Spleen (tissue), 11 donors: ENCODE data around the gene PRKCZ. TPM values are rescaled to one million over a fixed set of nuclear protein-coding genes. Genes with fewer than 3 reads are reported as not detected.

ENCODE experiments used
- DNase-seq: peaks from one replicate; pipeline ENCODE4 v3.0.0-alpha.2; 2020
- H3K27ac ChIP-seq, 8 donors: fragments of 200-600 bp; sonication (generic) in 7 of 8; 1 replicate in 4 of 8; 2 replicates in 4 of 8; pipeline versions ENCODE4 v1.5.0 to v1.8.0; 2016 to 2021; ENCODE audit warnings: inconsistent platforms in 4 of 8, mild to moderate bottlenecking in 4 of 8, moderate library complexity in 1 of 8
- H3K27me3 ChIP-seq, 7 donors: fragments of 200-600 bp; sonication (generic) in 6 of 7; replicated peaks in 1 of 7; 1 replicate in 4 of 7; 2 replicates in 3 of 7; pipeline versions ENCODE4 v1.5.0 to v1.8.0; 2016 to 2021; ENCODE audit warnings: inconsistent platforms in 3 of 7, mild to moderate bottlenecking in 1 of 7
- H3K36me3 ChIP-seq, 6 donors: fragments of 200-600 bp; sonication (generic) in 5 of 6; 1 replicate in 4 of 6; 2 replicates in 2 of 6; pipeline versions ENCODE4 v1.5.0 to v1.8.0; 2016 to 2021; ENCODE audit warnings: inconsistent platforms in 2 of 6
- H3K4me1 ChIP-seq, 6 donors: fragments of 200-600 bp; sonication (generic) in 5 of 6; 1 replicate in 3 of 6; 2 replicates in 3 of 6; pipeline versions ENCODE4 v1.5.0 to v1.8.0; 2016 to 2021; ENCODE audit warnings: inconsistent platforms in 3 of 6
- H3K4me3 ChIP-seq, 8 donors: fragments of 200-600 bp; sonication (generic) in 7 of 8; 1 replicate in 4 of 8; 2 replicates in 4 of 8; pipeline versions ENCODE4 v1.5.0 to v1.8.0; 2016 to 2021; ENCODE audit warnings: inconsistent platforms in 4 of 8, mild to moderate bottlenecking in 4 of 8, moderate library complexity in 2 of 8
- H3K9me3 ChIP-seq, 8 donors: fragments of 200-600 bp; sonication (generic) in 7 of 8; 1 replicate in 4 of 8; 2 replicates in 4 of 8; pipeline versions ENCODE4 v1.5.0 to v1.8.0; 2016 to 2021; ENCODE audit warnings: inconsistent platforms in 4 of 8
- CTCF ChIP-seq, 11 experiments: fragments of 200-600 bp in 7 of 11; fragments of 450-650 bp in 4 of 11; sonication (generic) in 4 of 11; IDR thresholded peaks in 8 of 11; conservative IDR thresholded peaks in 3 of 11; 1 replicate in 7 of 11; 2 replicates in 4 of 11; pipeline versions ENCODE4 v1.4.0 to v1.8.0; 2016 to 2021; ENCODE audit warnings: antibody characterized with exemption in 11 of 11, inconsistent platforms in 4 of 11, mild to moderate bottlenecking in 1 of 11
- POLR2A ChIP-seq, 3 donors: fragments of 450-650 bp; IDR thresholded peaks; one replicate each; pipeline ENCODE4 v1.5.1; 2017; ENCODE audit warnings: antibody characterized with exemption in 3 of 3, mild to moderate bottlenecking in 1 of 3
- POLR2AphosphoS5 ChIP-seq, 3 donors: sonication (generic); formaldehyde crosslinking; IDR thresholded peaks; one replicate each; pipeline ENCODE4 v1.5.1; 2017; ENCODE audit warnings: antibody characterized with exemption in 3 of 3
- WGBS, 5 donors: extraction: QIAGEN DNeasy Blood & Tissue Kit in 3 of 5; methylation state at CpG; one replicate each; pipeline versions ENCODE4 v1.1.5 to v1.1.7; 2013 to 2018; 5-methylcytosine and 5-hydroxymethylcytosine counted together
- intact Hi-C: fragments of 100-400 bp; cut with DNase I; formaldehyde crosslinking; loops from one replicate; pipeline ENCODE4 v1.15.0; 2023; ENCODE audit warnings: low total_unique reads
- polyA plus RNA-seq, 3 donors: library from polyadenylated mRNA; stranded (reverse); fragments of 200-250 nt; gene quantifications; one replicate each; pipeline ENCODE4 v1.2.1, GENCODE V29; 2013
- total RNA-seq, 7 donors: library from RNA; depleted of rRNA in 3 of 7; stranded (reverse); fragments of >200 nt in 3 of 7; fragmentation: NEBNext Ultra II Directional in 4 of 7; extraction: Animal tissue kit (Norgen Biotek cat#: 25700) in 4 of 7; gene quantifications; one replicate each; pipeline versions ENCODE4 v1.1.0 to v1.2.1, GENCODE V29; 2016 to 2021
- donor health status: healthy with polysubstance abuse.
- donor health status: DM: no; HTN: no; CAD: no; lungs with moderate emphysema.
- donor health status: DM: no; HTN: no; CAD: no.
- donor health status: Bipolar disorder and iron deficiency.
- donor health status: healthy.
- donor health status: DM: no; HTN: no; CAD: no.
- donor health status: DM: yes; HTN: yes; CAD: no.

Gene PRKCZ
- total and polyA plus RNA-seq, 10 donors: 17.6 to 61.8 (median 34.0) TPM

- Histone ChIP-seq H3K4me3 (no peak overlapping the region), H3K36me3 (peaks cover 0 to 19% (median 0%) of the 10 kb centered on the region in 6 donors), H3K27ac (peak overlapping the region in 5 of 8 donors; percentile 37 to 97 (median 92)), H3K27me3 (no peaks in the 10 kb centered on the region), H3K9me3 (no peaks in the 10 kb centered on the region), H3K4me1 (peaks cover 16 to 69% (median 53%) of the 10 kb centered on the region in 6 donors)
- intact Hi-C loops: no loop called here
- WGBS, 5 donors: 73 to 88% (median 84%) methylated on average over 26 to 30 of the region's 30 CpGs
- TF ChIP-seq POLR2AphosphoS5 (IDR thresholded peaks at IDR 0.05): peak in 1 of 3 donors; percentile 17
- TF ChIP-seq POLR2A (IDR thresholded peaks at IDR 0.05): no peak
- DNase-seq: no peak
These were observed 142.1 kb downstream of the PRKCZ start for GRCh38 chr1:2192031-2192995.

GRCh38 chr1:2193514-2194281 lies 143.5 kb downstream of the PRKCZ start:
- no peaks in the 10 kb centered on the region for H3K27me3 ChIP-seq
- WGBS, 5 donors: 72 to 76% (median 73%) methylated on average over 40 to 44 of the region's 44 CpGs
- peak; percentile 87 for DNase-seq
- peaks cover 0 to 19% (median 0%) of the 10 kb centered on the region in 6 donors for H3K36me3 ChIP-seq
- peak overlapping the region in 6 of 8 donors; percentile 8 to 92 (median 76) for H3K4me3 ChIP-seq
- TF ChIP-seq POLR2A (IDR thresholded peaks at IDR 0.05): no peak
- no peak for TF ChIP-seq CTCF (IDR thresholded peaks at IDR 0.05 in 8 of 11, conservative IDR thresholded peaks at IDR 0.05 in 3 of 11)
- no peak for TF ChIP-seq POLR2AphosphoS5 (IDR thresholded peaks at IDR 0.05)
- intact Hi-C loops: loop anchor here (2.0 kb wide), 1 partner anchor 189 kb away; no protein-coding TSS in a partner anchor
- H3K4me1 ChIP-seq: peaks cover 20 to 81% (median 55%) of the 10 kb centered on the region in 6 donors
- peak overlapping the region in 6 of 8 donors; percentile 86 to 97 (median 95) for H3K27ac ChIP-seq
- H3K9me3 ChIP-seq: no peaks in the 10 kb centered on the region

GRCh38 chr1:2194319-2194897 lies 144.2 kb downstream of the PRKCZ start, which contains the start of gene FAAP20:
TSS of gene FAAP20 (minus strand) at chr1:2194772. CDS start at chr1:2194749, 23 bp downstream.
- no peaks in the 10 kb centered on the region for H3K27me3 ChIP-seq
- H3K9me3 ChIP-seq: no peaks in the 10 kb centered on the region
- intact Hi-C loops: loop anchor here (2.0 kb wide), 1 partner anchor 188 kb away; no protein-coding TSS in a partner anchor
- H3K27ac ChIP-seq: peak within 1 kb of the TSS; percentile 86 to 97 (median 94)
- TF ChIP-seq POLR2A (IDR thresholded peaks at IDR 0.05) (no peak), POLR2AphosphoS5 (IDR thresholded peaks at IDR 0.05) (no peak), CTCF (IDR thresholded peaks at IDR 0.05 in 8 of 11, conservative IDR thresholded peaks at IDR 0.05 in 3 of 11) (no peak)
- H3K4me1 ChIP-seq: peaks cover 23 to 82% (median 57%) of the 10 kb centered on the region in 6 donors
- DNase-seq: no peak
- H3K36me3 ChIP-seq: peaks cover 0 to 19% (median 0%) of the 10 kb centered on the region in 6 donors
- H3K4me3 ChIP-seq: peak within 1 kb of the TSS; percentile 54 to 92 (median 70)
- 1 to 4% (median 2%) methylated on average over 24 to 63 of the region's 63 CpGs for whole genome bisulfite sequencing, 5 donors
